Panc1 (cell line): ENCODE measurements around the gene IBTK.

Experiments used
- POLR2AphosphoS5 ChIP-seq: IDR thresholded peaks from 2 replicates; pipeline ENCODE4 v1.6.1; 2012; ENCODE audit warnings: mild to moderate bottlenecking, low read depth, low read length, moderate library complexity
- SIN3A ChIP-seq: IDR thresholded peaks from 2 replicates; pipeline ENCODE4 v1.6.1; 2012; ENCODE audit warnings: low read depth, mild to moderate bottlenecking, low read length, moderate library complexity, borderline replicate concordance; ENCODE audit not compliant: insufficient read depth
- TCF7L2 ChIP-seq: IDR thresholded peaks from 2 replicates; pipeline ENCODE4 v1.6.1; 2011; ENCODE audit warnings: mild to moderate bottlenecking, low read depth, low read length, inconsistent platforms
- TF ChIP-seq, protein P1 (sequence below): fragments of 450-650 bp; IDR thresholded peaks from 2 replicates; pipeline ENCODE4 v1.5.1; 2017; ENCODE audit warnings: mild to moderate bottlenecking
- TF ChIP-seq, protein P2 (sequence below), 2 experiments: IDR thresholded peaks; 2 replicates each; pipeline ENCODE4 v1.6.1; 2011 to 2012; ENCODE audit warnings: low read depth in 2 of 2, control low read depth in 1 of 2, low read length in 1 of 2, mild to moderate bottlenecking in 1 of 2, moderate library complexity in 1 of 2; ENCODE audit not compliant: insufficient read depth in 1 of 2

DNA sequence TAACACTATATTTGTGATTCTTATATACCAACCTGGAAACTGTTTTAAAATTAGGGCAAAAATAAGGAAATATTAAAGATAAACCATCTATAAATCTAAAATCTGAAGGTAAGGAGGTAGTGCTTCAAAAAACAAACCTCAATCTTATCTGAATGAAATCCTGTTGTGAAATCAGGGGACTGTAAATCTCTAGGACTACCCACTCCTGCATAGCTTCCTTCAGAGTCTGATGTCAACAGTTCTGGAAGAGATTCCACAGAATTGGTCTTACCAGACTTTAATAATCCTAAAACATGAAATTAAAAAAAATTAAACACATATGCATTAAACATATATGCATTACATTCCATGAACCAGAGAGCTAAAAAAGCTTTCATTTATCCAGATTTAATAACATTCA lies 51.4 kb downstream of the IBTK start:
- TF ChIP-seq, protein P1, sequence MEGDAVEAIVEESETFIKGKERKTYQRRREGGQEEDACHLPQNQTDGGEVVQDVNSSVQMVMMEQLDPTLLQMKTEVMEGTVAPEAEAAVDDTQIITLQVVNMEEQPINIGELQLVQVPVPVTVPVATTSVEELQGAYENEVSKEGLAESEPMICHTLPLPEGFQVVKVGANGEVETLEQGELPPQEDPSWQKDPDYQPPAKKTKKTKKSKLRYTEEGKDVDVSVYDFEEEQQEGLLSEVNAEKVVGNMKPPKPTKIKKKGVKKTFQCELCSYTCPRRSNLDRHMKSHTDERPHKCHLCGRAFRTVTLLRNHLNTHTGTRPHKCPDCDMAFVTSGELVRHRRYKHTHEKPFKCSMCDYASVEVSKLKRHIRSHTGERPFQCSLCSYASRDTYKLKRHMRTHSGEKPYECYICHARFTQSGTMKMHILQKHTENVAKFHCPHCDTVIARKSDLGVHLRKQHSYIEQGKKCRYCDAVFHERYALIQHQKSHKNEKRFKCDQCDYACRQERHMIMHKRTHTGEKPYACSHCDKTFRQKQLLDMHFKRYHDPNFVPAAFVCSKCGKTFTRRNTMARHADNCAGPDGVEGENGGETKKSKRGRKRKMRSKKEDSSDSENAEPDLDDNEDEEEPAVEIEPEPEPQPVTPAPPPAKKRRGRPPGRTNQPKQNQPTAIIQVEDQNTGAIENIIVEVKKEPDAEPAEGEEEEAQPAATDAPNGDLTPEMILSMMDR = no peak
- TF ChIP-seq POLR2AphosphoS5 = no peak
- TF ChIP-seq, protein P2, sequence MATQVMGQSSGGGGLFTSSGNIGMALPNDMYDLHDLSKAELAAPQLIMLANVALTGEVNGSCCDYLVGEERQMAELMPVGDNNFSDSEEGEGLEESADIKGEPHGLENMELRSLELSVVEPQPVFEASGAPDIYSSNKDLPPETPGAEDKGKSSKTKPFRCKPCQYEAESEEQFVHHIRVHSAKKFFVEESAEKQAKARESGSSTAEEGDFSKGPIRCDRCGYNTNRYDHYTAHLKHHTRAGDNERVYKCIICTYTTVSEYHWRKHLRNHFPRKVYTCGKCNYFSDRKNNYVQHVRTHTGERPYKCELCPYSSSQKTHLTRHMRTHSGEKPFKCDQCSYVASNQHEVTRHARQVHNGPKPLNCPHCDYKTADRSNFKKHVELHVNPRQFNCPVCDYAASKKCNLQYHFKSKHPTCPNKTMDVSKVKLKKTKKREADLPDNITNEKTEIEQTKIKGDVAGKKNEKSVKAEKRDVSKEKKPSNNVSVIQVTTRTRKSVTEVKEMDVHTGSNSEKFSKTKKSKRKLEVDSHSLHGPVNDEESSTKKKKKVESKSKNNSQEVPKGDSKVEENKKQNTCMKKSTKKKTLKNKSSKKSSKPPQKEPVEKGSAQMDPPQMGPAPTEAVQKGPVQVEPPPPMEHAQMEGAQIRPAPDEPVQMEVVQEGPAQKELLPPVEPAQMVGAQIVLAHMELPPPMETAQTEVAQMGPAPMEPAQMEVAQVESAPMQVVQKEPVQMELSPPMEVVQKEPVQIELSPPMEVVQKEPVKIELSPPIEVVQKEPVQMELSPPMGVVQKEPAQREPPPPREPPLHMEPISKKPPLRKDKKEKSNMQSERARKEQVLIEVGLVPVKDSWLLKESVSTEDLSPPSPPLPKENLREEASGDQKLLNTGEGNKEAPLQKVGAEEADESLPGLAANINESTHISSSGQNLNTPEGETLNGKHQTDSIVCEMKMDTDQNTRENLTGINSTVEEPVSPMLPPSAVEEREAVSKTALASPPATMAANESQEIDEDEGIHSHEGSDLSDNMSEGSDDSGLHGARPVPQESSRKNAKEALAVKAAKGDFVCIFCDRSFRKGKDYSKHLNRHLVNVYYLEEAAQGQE (IDR thresholded peaks at IDR 0.05; ENCODE audit: insufficient read depth in 1 of 2, low read depth in 2 of 2, low read length in 1 of 2) = no peak
- TF ChIP-seq SIN3A = no peak
- no peak for TF ChIP-seq TCF7L2
